ENCODE measurements around the gene PKN1.

GRCh38 chr19:14446336-14447036 is 13.4 kb downstream of the PKN1 start:
- TF ChIP-seq, protein P1, sequence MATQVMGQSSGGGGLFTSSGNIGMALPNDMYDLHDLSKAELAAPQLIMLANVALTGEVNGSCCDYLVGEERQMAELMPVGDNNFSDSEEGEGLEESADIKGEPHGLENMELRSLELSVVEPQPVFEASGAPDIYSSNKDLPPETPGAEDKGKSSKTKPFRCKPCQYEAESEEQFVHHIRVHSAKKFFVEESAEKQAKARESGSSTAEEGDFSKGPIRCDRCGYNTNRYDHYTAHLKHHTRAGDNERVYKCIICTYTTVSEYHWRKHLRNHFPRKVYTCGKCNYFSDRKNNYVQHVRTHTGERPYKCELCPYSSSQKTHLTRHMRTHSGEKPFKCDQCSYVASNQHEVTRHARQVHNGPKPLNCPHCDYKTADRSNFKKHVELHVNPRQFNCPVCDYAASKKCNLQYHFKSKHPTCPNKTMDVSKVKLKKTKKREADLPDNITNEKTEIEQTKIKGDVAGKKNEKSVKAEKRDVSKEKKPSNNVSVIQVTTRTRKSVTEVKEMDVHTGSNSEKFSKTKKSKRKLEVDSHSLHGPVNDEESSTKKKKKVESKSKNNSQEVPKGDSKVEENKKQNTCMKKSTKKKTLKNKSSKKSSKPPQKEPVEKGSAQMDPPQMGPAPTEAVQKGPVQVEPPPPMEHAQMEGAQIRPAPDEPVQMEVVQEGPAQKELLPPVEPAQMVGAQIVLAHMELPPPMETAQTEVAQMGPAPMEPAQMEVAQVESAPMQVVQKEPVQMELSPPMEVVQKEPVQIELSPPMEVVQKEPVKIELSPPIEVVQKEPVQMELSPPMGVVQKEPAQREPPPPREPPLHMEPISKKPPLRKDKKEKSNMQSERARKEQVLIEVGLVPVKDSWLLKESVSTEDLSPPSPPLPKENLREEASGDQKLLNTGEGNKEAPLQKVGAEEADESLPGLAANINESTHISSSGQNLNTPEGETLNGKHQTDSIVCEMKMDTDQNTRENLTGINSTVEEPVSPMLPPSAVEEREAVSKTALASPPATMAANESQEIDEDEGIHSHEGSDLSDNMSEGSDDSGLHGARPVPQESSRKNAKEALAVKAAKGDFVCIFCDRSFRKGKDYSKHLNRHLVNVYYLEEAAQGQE (IDR thresholded peaks at IDR 0.05; ENCODE audit: insufficient read depth in 1 of 2, low read depth in 2 of 2, low read length in 1 of 2), result no peak
- TF ChIP-seq TCF7L2 (IDR thresholded peaks at IDR 0.05; ENCODE audit: low read depth, low read length), result no peak
- TF ChIP-seq, protein P2, sequence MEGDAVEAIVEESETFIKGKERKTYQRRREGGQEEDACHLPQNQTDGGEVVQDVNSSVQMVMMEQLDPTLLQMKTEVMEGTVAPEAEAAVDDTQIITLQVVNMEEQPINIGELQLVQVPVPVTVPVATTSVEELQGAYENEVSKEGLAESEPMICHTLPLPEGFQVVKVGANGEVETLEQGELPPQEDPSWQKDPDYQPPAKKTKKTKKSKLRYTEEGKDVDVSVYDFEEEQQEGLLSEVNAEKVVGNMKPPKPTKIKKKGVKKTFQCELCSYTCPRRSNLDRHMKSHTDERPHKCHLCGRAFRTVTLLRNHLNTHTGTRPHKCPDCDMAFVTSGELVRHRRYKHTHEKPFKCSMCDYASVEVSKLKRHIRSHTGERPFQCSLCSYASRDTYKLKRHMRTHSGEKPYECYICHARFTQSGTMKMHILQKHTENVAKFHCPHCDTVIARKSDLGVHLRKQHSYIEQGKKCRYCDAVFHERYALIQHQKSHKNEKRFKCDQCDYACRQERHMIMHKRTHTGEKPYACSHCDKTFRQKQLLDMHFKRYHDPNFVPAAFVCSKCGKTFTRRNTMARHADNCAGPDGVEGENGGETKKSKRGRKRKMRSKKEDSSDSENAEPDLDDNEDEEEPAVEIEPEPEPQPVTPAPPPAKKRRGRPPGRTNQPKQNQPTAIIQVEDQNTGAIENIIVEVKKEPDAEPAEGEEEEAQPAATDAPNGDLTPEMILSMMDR (IDR thresholded peaks at IDR 0.05), result no peak
